ENCODE data around the gene BCAR1.
"Not testable (repeated sequence)": the region's sequence is repeated elsewhere in the genome, so short reads cannot be mapped to it uniquely, and the experiment has no call there.

The BCAR1 gene

GRCh38 chr16:75271441-75272096, 20.1 kb upstream of the BCAR1 start:
- H3K9me3 ChIP-seq (ENCODE audit: control insufficient read depth, low read length) = no peaks in the 10 kb centered on the region
- no peaks in the 10 kb centered on the region for H3K27me3 ChIP-seq (replicated peaks; ENCODE audit: control insufficient read depth, insufficient read depth, low read length, poor library complexity, severe bottlenecking)
- H3K36me3 ChIP-seq (ENCODE audit: control insufficient read depth, insufficient read depth, low read length) = no peaks in the 10 kb centered on the region
- no peak overlapping the region for H3K4me3 ChIP-seq (ENCODE audit: insufficient read depth, low read depth, low read length, poor library complexity, severe bottlenecking)
- no peak overlapping the region for H3K27ac ChIP-seq (ENCODE audit: insufficient read depth, low read length, poor library complexity, severe bottlenecking)
- DNase-seq = no peak
- H3K4me1 ChIP-seq (ENCODE audit: control insufficient read depth, insufficient read depth, low read length, poor library complexity, severe bottlenecking) = peaks cover 3% of the 10 kb centered on the region

- H3K4me1 ChIP-seq (ENCODE audit: control insufficient read depth, insufficient read depth, low read length, poor library complexity, severe bottlenecking) = not testable (repeated sequence)
- peaks cover 19% of the 10 kb centered on the region for H3K27me3 ChIP-seq (replicated peaks; ENCODE audit: control insufficient read depth, insufficient read depth, low read length, poor library complexity, severe bottlenecking)
These were observed 17.9 kb upstream of the BCAR1 start for GRCh38 chr16:75269358-75269757.

GRCh38 chr16:75267631-75268264, 16.3 kb upstream of the BCAR1 start:
- H3K4me1 ChIP-seq (ENCODE audit: control insufficient read depth, insufficient read depth, low read length, poor library complexity, severe bottlenecking) = peaks cover 7% of the 10 kb centered on the region
- H3K9me3 ChIP-seq (ENCODE audit: control insufficient read depth, low read length) = no peaks in the 10 kb centered on the region
- DNase-seq = no peak
- H3K27ac ChIP-seq (ENCODE audit: insufficient read depth, low read length, poor library complexity, severe bottlenecking) = no peak overlapping the region
- H3K27me3 ChIP-seq (replicated peaks; ENCODE audit: control insufficient read depth, insufficient read depth, low read length, poor library complexity, severe bottlenecking) = peaks cover 25% of the 10 kb centered on the region
- no peaks in the 10 kb centered on the region for H3K36me3 ChIP-seq (ENCODE audit: control insufficient read depth, insufficient read depth, low read length)
- no peak overlapping the region for H3K4me3 ChIP-seq (ENCODE audit: insufficient read depth, low read depth, low read length, poor library complexity, severe bottlenecking)

More at GRCh38 chr16:75269358-75269757, 17.9 kb upstream of the BCAR1 start:
- not testable (repeated sequence) for H3K27ac ChIP-seq (ENCODE audit: insufficient read depth, low read length, poor library complexity, severe bottlenecking); H3K36me3 ChIP-seq (ENCODE audit: control insufficient read depth, insufficient read depth, low read length); H3K4me3 ChIP-seq (ENCODE audit: insufficient read depth, low read depth, low read length, poor library complexity, severe bottlenecking); H3K9me3 ChIP-seq (ENCODE audit: control insufficient read depth, low read length); DNase-seq

- Histone ChIP-seq H3K4me3 (ENCODE audit: insufficient read depth, low read depth, low read length, poor library complexity, severe bottlenecking) (no peak overlapping the region), H3K36me3 (ENCODE audit: control insufficient read depth, insufficient read depth, low read length) (no peaks in the 10 kb centered on the region), H3K27me3 (replicated peaks; ENCODE audit: control insufficient read depth, insufficient read depth, low read length, poor library complexity, severe bottlenecking) (peaks cover 25% of the 10 kb centered on the region), H3K4me1 (ENCODE audit: control insufficient read depth, insufficient read depth, low read length, poor library complexity, severe bottlenecking) (peaks cover 7% of the 10 kb centered on the region), H3K9me3 (ENCODE audit: control insufficient read depth, low read length) (no peaks in the 10 kb centered on the region), H3K27ac (ENCODE audit: insufficient read depth, low read length, poor library complexity, severe bottlenecking) (no peak overlapping the region)
- DNase-seq = no peak
These were observed 15.6 kb upstream of the BCAR1 start for GRCh38 chr16:75266738-75267630.

- Histone ChIP-seq H3K27me3 (replicated peaks; ENCODE audit: control insufficient read depth, insufficient read depth, low read length, poor library complexity, severe bottlenecking) (peaks cover 25% of the 10 kb centered on the region), H3K36me3 (ENCODE audit: control insufficient read depth, insufficient read depth, low read length) (no peaks in the 10 kb centered on the region), H3K9me3 (ENCODE audit: control insufficient read depth, low read length) (no peaks in the 10 kb centered on the region), H3K27ac (ENCODE audit: insufficient read depth, low read length, poor library complexity, severe bottlenecking) (no peak overlapping the region), H3K4me3 (ENCODE audit: insufficient read depth, low read depth, low read length, poor library complexity, severe bottlenecking) (peak overlapping the region; percentile 58), H3K4me1 (ENCODE audit: control insufficient read depth, insufficient read depth, low read length, poor library complexity, severe bottlenecking) (peaks cover 7% of the 10 kb centered on the region)
- DNase-seq = no peak
These were observed 14.7 kb upstream of the BCAR1 start for GRCh38 chr16:75265911-75266701.

- Histone ChIP-seq H3K4me1 (ENCODE audit: control insufficient read depth, insufficient read depth, low read length, poor library complexity, severe bottlenecking) (peaks cover 7% of the 10 kb centered on the region), H3K27ac (ENCODE audit: insufficient read depth, low read length, poor library complexity, severe bottlenecking) (no peak overlapping the region), H3K27me3 (replicated peaks; ENCODE audit: control insufficient read depth, insufficient read depth, low read length, poor library complexity, severe bottlenecking) (peaks cover 25% of the 10 kb centered on the region)
These were observed 13.8 kb upstream of the BCAR1 start for GRCh38 chr16:75264999-75265910.

GRCh38 chr16:75264457-75264998, 13.1 kb upstream of the BCAR1 start:
- no peak for DNase-seq
- Histone ChIP-seq H3K4me1 (ENCODE audit: control insufficient read depth, insufficient read depth, low read length, poor library complexity, severe bottlenecking) (peaks cover 7% of the 10 kb centered on the region), H3K36me3 (ENCODE audit: control insufficient read depth, insufficient read depth, low read length) (no peaks in the 10 kb centered on the region), H3K4me3 (ENCODE audit: insufficient read depth, low read depth, low read length, poor library complexity, severe bottlenecking) (no peak overlapping the region), H3K27me3 (replicated peaks; ENCODE audit: control insufficient read depth, insufficient read depth, low read length, poor library complexity, severe bottlenecking) (peaks cover 25% of the 10 kb centered on the region), H3K9me3 (ENCODE audit: control insufficient read depth, low read length) (no peaks in the 10 kb centered on the region), H3K27ac (ENCODE audit: insufficient read depth, low read length, poor library complexity, severe bottlenecking) (no peak overlapping the region)

More at GRCh38 chr16:75264999-75265910, 13.8 kb upstream of the BCAR1 start:
- no peaks in the 10 kb centered on the region for H3K36me3 ChIP-seq (ENCODE audit: control insufficient read depth, insufficient read depth, low read length)
- DNase-seq = no peak
- peak overlapping the region; percentile 58 for H3K4me3 ChIP-seq (ENCODE audit: insufficient read depth, low read depth, low read length, poor library complexity, severe bottlenecking)
- H3K9me3 ChIP-seq (ENCODE audit: control insufficient read depth, low read length) = no peaks in the 10 kb centered on the region

GRCh38 chr16:75263963-75264445, 12.6 kb upstream of the BCAR1 start:
- H3K4me3 ChIP-seq (ENCODE audit: insufficient read depth, low read depth, low read length, poor library complexity, severe bottlenecking) = no peak overlapping the region
- H3K27ac ChIP-seq (ENCODE audit: insufficient read depth, low read length, poor library complexity, severe bottlenecking) = no peak overlapping the region
- no peaks in the 10 kb centered on the region for H3K36me3 ChIP-seq (ENCODE audit: control insufficient read depth, insufficient read depth, low read length)
- peaks cover 25% of the 10 kb centered on the region for H3K27me3 ChIP-seq (replicated peaks; ENCODE audit: control insufficient read depth, insufficient read depth, low read length, poor library complexity, severe bottlenecking)
- DNase-seq = no peak
- H3K4me1 ChIP-seq (ENCODE audit: control insufficient read depth, insufficient read depth, low read length, poor library complexity, severe bottlenecking) = peaks cover 7% of the 10 kb centered on the region
- no peaks in the 10 kb centered on the region for H3K9me3 ChIP-seq (ENCODE audit: control insufficient read depth, low read length)
